Measurements from ENCODE around the gene CASP2. TPM values are rescaled to one million over a fixed set of nuclear protein-coding genes. Genes with fewer than 3 reads are reported as not detected.

Gene CASP2
- total RNA-seq, 5 donors from 2014 or later (not counting 1 experiment from before 2014, with no cell fraction given) = 43.4 to 83.6 (median 73.7) TPM

- Mint-ChIP-seq H3K9me3 (no peaks in the 10 kb centered on the region), H3K36me3 (peaks cover 2% of the 10 kb centered on the region), H3K27me3 (no peaks in the 10 kb centered on the region), H3K27ac (no peak overlapping the region), H3K4me1 (peaks cover 48 to 59% (median 53%) of the 10 kb centered on the region in 3 donors), H3K4me3 (no peak overlapping the region)
- Histone ChIP-seq H3K36me3 (ENCODE audit: control insufficient read depth in 2 of 2, extremely low read depth in 1 of 2, insufficient read depth in 1 of 2, low read length in 1 of 2) (no peaks in the 10 kb centered on the region), H3K27me3 (replicated peaks in 1 of 2; ENCODE audit: control insufficient read depth in 2 of 2, extremely low read depth in 1 of 2, insufficient read depth in 2 of 2, low read length in 1 of 2) (no peaks in the 10 kb centered on the region), H3K4me3 (ENCODE audit: control insufficient read depth in 1 of 2, extremely low read depth in 1 of 2, low read length in 1 of 2) (no peak overlapping the region), H3K9me3 (no peaks in the 10 kb centered on the region), H3K27ac (ENCODE audit: low read length) (no peak overlapping the region), H3K4me1 (ENCODE audit: control insufficient read depth in 1 of 2, extremely low read depth in 1 of 2, insufficient read depth in 2 of 2, low read length in 2 of 2) (peaks cover 10 to 36% of the 10 kb centered on the region in 2 experiments)
- ChIA-PET CTCF (interaction anchor here in 1 of 2 donors (1.7 kb wide), 1 partner anchor 45 kb away, joined by 6 read pairs; no protein-coding TSS in a partner anchor), POLR2A (no interaction called here)
- ATAC-seq (replicated peaks in 1 of 4) (no peak), DNase-seq (no peak)
- WGBS (ENCODE audit: insufficient coverage) = 100% methylated on average over 2 of the region's 3 CpGs
These were observed 2.7 kb upstream of the CASP2 start for GRCh38 chr7:143285470-143285778.

GRCh38 chr7:143285806-143286521 is 2.2 kb upstream of the CASP2 start:
- 95% methylated on average over 10 of the region's 11 CpGs for WGBS (ENCODE audit: insufficient coverage)
- ChIA-PET POLR2A (no interaction called here), CTCF (interaction anchor here in 1 of 2 donors (1.7 kb wide), 1 partner anchor 45 kb away, joined by 6 read pairs; no protein-coding TSS in a partner anchor)
- Histone ChIP-seq H3K36me3 (ENCODE audit: control insufficient read depth in 2 of 2, extremely low read depth in 1 of 2, insufficient read depth in 1 of 2, low read length in 1 of 2) (no peaks in the 10 kb centered on the region), H3K27me3 (replicated peaks in 1 of 2; ENCODE audit: control insufficient read depth in 2 of 2, extremely low read depth in 1 of 2, insufficient read depth in 2 of 2, low read length in 1 of 2) (no peaks in the 10 kb centered on the region), H3K4me1 (ENCODE audit: control insufficient read depth in 1 of 2, extremely low read depth in 1 of 2, insufficient read depth in 2 of 2, low read length in 2 of 2) (peaks cover 13 to 38% of the 10 kb centered on the region in 2 experiments), H3K9me3 (no peaks in the 10 kb centered on the region), H3K4me3 (ENCODE audit: control insufficient read depth in 1 of 2, extremely low read depth in 1 of 2, low read length in 1 of 2) (no peak overlapping the region), H3K27ac (ENCODE audit: low read length) (no peak overlapping the region)
- Mint-ChIP-seq H3K27ac (no peak overlapping the region), H3K9me3 (no peaks in the 10 kb centered on the region), H3K27me3 (no peaks in the 10 kb centered on the region), H3K36me3 (peaks cover 2% of the 10 kb centered on the region), H3K4me3 (no peak overlapping the region), H3K4me1 (peaks cover 48 to 60% (median 53%) of the 10 kb centered on the region in 3 donors)
- no peak for DNase-seq
- no peak for ATAC-seq (replicated peaks in 1 of 4)

- peaks cover 54 to 63% (median 58%) of the 10 kb centered on the region in 3 donors for H3K4me1 Mint-ChIP-seq
- peaks cover 6% of the 10 kb centered on the region for H3K36me3 Mint-ChIP-seq
- H3K4me3 Mint-ChIP-seq = peak overlapping the region in 2 of 3 donors; percentile 17 to 97
- Histone ChIP-seq H3K4me3 (ENCODE audit: control insufficient read depth in 1 of 2, extremely low read depth in 1 of 2, low read length in 1 of 2) (no peak overlapping the region), H3K4me1 (ENCODE audit: control insufficient read depth in 1 of 2, extremely low read depth in 1 of 2, insufficient read depth in 2 of 2, low read length in 2 of 2) (peaks cover 13 to 38% of the 10 kb centered on the region in 2 experiments), H3K9me3 (no peaks in the 10 kb centered on the region), H3K27ac (ENCODE audit: low read length) (no peak overlapping the region), H3K27me3 (replicated peaks in 1 of 2; ENCODE audit: control insufficient read depth in 2 of 2, extremely low read depth in 1 of 2, insufficient read depth in 2 of 2, low read length in 1 of 2) (no peaks in the 10 kb centered on the region), H3K36me3 (ENCODE audit: control insufficient read depth in 2 of 2, extremely low read depth in 1 of 2, insufficient read depth in 1 of 2, low read length in 1 of 2) (peaks cover 0 to 4% of the 10 kb centered on the region in 2 donors)
- no peaks in the 10 kb centered on the region for H3K27me3 Mint-ChIP-seq
- CTCF ChIA-PET = interaction anchor here (0.9 to 1.7 kb wide), 2 partner anchors 46 kb away, joined by 3 to 6 read pairs; no protein-coding TSS in a partner anchor
- H3K9me3 Mint-ChIP-seq = no peaks in the 10 kb centered on the region
- WGBS (ENCODE audit: insufficient coverage) = 84% methylated on average over 3 of the region's 6 CpGs
- POLR2A ChIA-PET = no interaction called here
- no peak for ATAC-seq (replicated peaks in 1 of 4)
- peak overlapping the region; percentile 47 to 53 for H3K27ac Mint-ChIP-seq
- DNase-seq = no peak
These were observed 1.6 kb upstream of the CASP2 start for GRCh38 chr7:143286522-143286890.

- H3K4me1 Mint-ChIP-seq = peaks cover 56 to 66% (median 58%) of the 10 kb centered on the region in 3 donors
- no peaks in the 10 kb centered on the region for H3K27me3 ChIP-seq (replicated peaks in 1 of 2; ENCODE audit: control insufficient read depth in 2 of 2, extremely low read depth in 1 of 2, insufficient read depth in 2 of 2, low read length in 1 of 2)
- peaks cover 5 to 13% of the 10 kb centered on the region in 2 donors for H3K36me3 ChIP-seq (ENCODE audit: control insufficient read depth in 2 of 2, extremely low read depth in 1 of 2, insufficient read depth in 1 of 2, low read length in 1 of 2)
- ChIA-PET CTCF (interaction anchor here (0.6 to 1.3 kb wide), 13 partner anchors 11 to 122 kb away, joined by 3 to 14 read pairs (median 4); partner anchors contain the start of gene EPHA1 (in 1 of the 2)), POLR2A (interaction anchor here in 1 of 2 donors (0.6 kb wide), 1 partner anchor 24 kb away, joined by 4 read pairs; the partner anchor contains the start of gene GSTK1)
- DNase-seq = no peak
- ATAC-seq (replicated peaks in 1 of 4) = no peak
- peaks cover 13% of the 10 kb centered on the region for H3K36me3 Mint-ChIP-seq
- 68% methylated on average over 8 of the region's 17 CpGs for WGBS (ENCODE audit: insufficient coverage)
- H3K4me3 ChIP-seq (ENCODE audit: control insufficient read depth in 1 of 2, extremely low read depth in 1 of 2, low read length in 1 of 2) = peak overlapping the region in 1 of 2 donors; percentile 96
- H3K27me3 Mint-ChIP-seq = no peaks in the 10 kb centered on the region
- peak overlapping the region; percentile 81 for H3K27ac ChIP-seq (ENCODE audit: low read length)
- no peaks in the 10 kb centered on the region for H3K9me3 Mint-ChIP-seq
- H3K9me3 ChIP-seq = no peaks in the 10 kb centered on the region
- peak overlapping the region; percentile 93 to 94 for H3K27ac Mint-ChIP-seq
- peak overlapping the region; percentile 96 to 97 (median 97) for H3K4me3 Mint-ChIP-seq
- peaks cover 13 to 38% of the 10 kb centered on the region in 2 experiments for H3K4me1 ChIP-seq (ENCODE audit: control insufficient read depth in 1 of 2, extremely low read depth in 1 of 2, insufficient read depth in 2 of 2, low read length in 2 of 2)
These were observed 714 bp upstream of the CASP2 start for GRCh38 chr7:143287339-143287934.

- Histone ChIP-seq H3K27me3 (replicated peaks in 1 of 2; ENCODE audit: control insufficient read depth in 2 of 2, extremely low read depth in 1 of 2, insufficient read depth in 2 of 2, low read length in 1 of 2) (no peaks in the 10 kb centered on the region), H3K4me3 (ENCODE audit: control insufficient read depth in 1 of 2, extremely low read depth in 1 of 2, low read length in 1 of 2) (peak overlapping the region; percentile 82 to 96), H3K9me3 (no peaks in the 10 kb centered on the region), H3K4me1 (ENCODE audit: control insufficient read depth in 1 of 2, extremely low read depth in 1 of 2, insufficient read depth in 2 of 2, low read length in 2 of 2) (peaks cover 12 to 30% of the 10 kb centered on the region in 2 experiments), H3K27ac (ENCODE audit: low read length) (peak overlapping the region; percentile 64), H3K36me3 (ENCODE audit: control insufficient read depth in 2 of 2, extremely low read depth in 1 of 2, insufficient read depth in 1 of 2, low read length in 1 of 2) (peaks cover 7 to 27% of the 10 kb centered on the region in 2 donors)
- H3K36me3 Mint-ChIP-seq = peaks cover 20% of the 10 kb centered on the region
- DNase-seq = no peak
- ATAC-seq (replicated peaks in 1 of 4) = no peak
- CTCF ChIA-PET = interaction anchor here (1.1 to 1.3 kb wide), 2 partner anchors 10 to 30 kb away, joined by 3 to 12 read pairs (median 4); no protein-coding TSS in a partner anchor
- peak overlapping the region; percentile 91 to 92 for H3K27ac Mint-ChIP-seq
- WGBS (ENCODE audit: insufficient coverage) = 0% methylated on average over 5 of the region's 11 CpGs
- peak overlapping the region; percentile 96 to 97 (median 97) for H3K4me3 Mint-ChIP-seq
- H3K27me3 Mint-ChIP-seq = no peaks in the 10 kb centered on the region
- H3K9me3 Mint-ChIP-seq = no peaks in the 10 kb centered on the region
- POLR2A ChIA-PET = no interaction called here
- H3K4me1 Mint-ChIP-seq = peaks cover 48 to 62% (median 55%) of the 10 kb centered on the region in 3 donors
These were observed 685 bp downstream of the CASP2 start for GRCh38 chr7:143288836-143289235.

GRCh38 chr7:143289421-143289820 is 1.3 kb downstream of the CASP2 start:
- peak overlapping the region; percentile 91 to 92 for H3K27ac Mint-ChIP-seq
- H3K4me1 ChIP-seq (ENCODE audit: control insufficient read depth in 1 of 2, extremely low read depth in 1 of 2, insufficient read depth in 2 of 2, low read length in 2 of 2) = peaks cover 12 to 27% of the 10 kb centered on the region in 2 experiments
- H3K27me3 Mint-ChIP-seq = no peaks in the 10 kb centered on the region
- no peaks in the 10 kb centered on the region for H3K9me3 Mint-ChIP-seq
- WGBS (ENCODE audit: insufficient coverage) = 13% methylated on average over 4 of the region's 6 CpGs
- H3K27me3 ChIP-seq (replicated peaks in 1 of 2; ENCODE audit: control insufficient read depth in 2 of 2, extremely low read depth in 1 of 2, insufficient read depth in 2 of 2, low read length in 1 of 2) = no peaks in the 10 kb centered on the region
- peaks cover 7 to 33% of the 10 kb centered on the region in 2 donors for H3K36me3 ChIP-seq (ENCODE audit: control insufficient read depth in 2 of 2, extremely low read depth in 1 of 2, insufficient read depth in 1 of 2, low read length in 1 of 2)
- peak overlapping the region; percentile 96 to 97 (median 97) for H3K4me3 Mint-ChIP-seq
- H3K4me1 Mint-ChIP-seq = peaks cover 43 to 62% (median 55%) of the 10 kb centered on the region in 3 donors
- peaks cover 26% of the 10 kb centered on the region for H3K36me3 Mint-ChIP-seq
- no peaks in the 10 kb centered on the region for H3K9me3 ChIP-seq
- peak overlapping the region; percentile 82 to 96 for H3K4me3 ChIP-seq (ENCODE audit: control insufficient read depth in 1 of 2, extremely low read depth in 1 of 2, low read length in 1 of 2)
- POLR2A ChIA-PET = no interaction called here
- H3K27ac ChIP-seq (ENCODE audit: low read length) = no peak overlapping the region
- DNase-seq (no peak), ATAC-seq (replicated peaks in 1 of 4) (no peak)
- CTCF ChIA-PET = interaction anchor here (0.6 to 5.3 kb wide), 9 partner anchors 10 to 54 kb away, joined by 3 to 26 read pairs (median 5); no protein-coding TSS in a partner anchor
